B cell (primary cell): ENCODE data around the gene CENPVL1. TPM values are rescaled to one million over a fixed set of nuclear protein-coding genes. Genes with fewer than 3 reads are reported as not detected.

Experiments used
- ATAC-seq: fragments of 200-7000 bp; cut with Tn5 transposase; one replicate; pipeline ENCODE4 v1.10.0; 2021; ENCODE audit warnings: low read depth, mild to moderate bottlenecking, moderate number of reproducible peaks, moderate library complexity
- CTCF ChIA-PET: fragments of 350-600 bp; sonication (Branson Sonifier 250); formaldehyde crosslinking; loops from one replicate; lab custom pipeline; 2021; ENCODE audit warnings: antibody characterized with exemption, inconsistent platforms; lab: Charles Lee
- POLR2A ChIA-PET: fragments of 350-600 bp; sonication (Branson Sonifier 250); formaldehyde crosslinking; loops from one replicate; lab custom pipeline; 2021; ENCODE audit warnings: antibody characterized with exemption; lab: Charles Lee
- DNase-seq: peaks from one replicate; pipeline ENCODE4 v3.0.0; 2013
- H2AFZ ChIP-seq: 2 replicates; pipeline ENCODE4 v1.6.1; 2012; ENCODE audit warnings: mild to moderate bottlenecking, low read depth, low read length; ENCODE audit not compliant: insufficient read depth, poor library complexity, severe bottlenecking
- H3K27ac ChIP-seq, 2 donors: 1 replicate in 1 of 2; 2 replicates in 1 of 2; pipeline ENCODE4 v1.5.1; 2012 to 2013; ENCODE audit warnings: low read length in 2 of 2, mild to moderate bottlenecking in 2 of 2, moderate library complexity in 1 of 2
- H3K27me3 ChIP-seq, 4 experiments: fragments of 200-600 bp in 1 of 4; sonication (generic) in 1 of 4; replicated peaks in 1 of 4; 1 replicate in 2 of 4; 2 replicates in 2 of 4; pipeline versions ENCODE4 v1.6.1 to v1.7.0; 2013 to 2016; ENCODE audit warnings: low read length in 3 of 4, mild to moderate bottlenecking in 2 of 4, mixed read lengths in 1 of 4, moderate library complexity in 1 of 4; ENCODE audit not compliant: insufficient read depth in 4 of 4, control insufficient read depth in 3 of 4; ENCODE audit errors: control extremely low read depth in 1 of 4
- H3K36me3 ChIP-seq, 2 experiments: replicated peaks in 1 of 2; 1 replicate in 1 of 2; 2 replicates in 1 of 2; pipeline versions ENCODE4 v1.6.1 to v1.7.1; 2013; ENCODE audit warnings: low read length in 1 of 2; ENCODE audit not compliant: insufficient read depth in 2 of 2, control insufficient read depth in 1 of 2; ENCODE audit errors: control extremely low read depth in 1 of 2, extremely low read depth in 1 of 2
- H3K4me1 ChIP-seq, 2 donors: fragments of 200-600 bp in 1 of 2; sonication (generic) in 1 of 2; 1 replicate in 1 of 2; 2 replicates in 1 of 2; pipeline versions ENCODE4 v1.5.1 to v1.6.1; 2013 to 2017; ENCODE audit warnings: low read length in 2 of 2; ENCODE audit not compliant: control insufficient read depth in 2 of 2, insufficient read depth in 2 of 2
- H3K4me2 ChIP-seq: replicated peaks from 2 replicates; pipeline ENCODE3; 2012; ENCODE audit warnings: mild to moderate bottlenecking, low read depth, low read length; ENCODE audit not compliant: poor library complexity, severe bottlenecking
- H3K4me3 ChIP-seq, 5 experiments: fragments of 200-600 bp in 1 of 5; sonication (generic) in 1 of 5; 1 replicate in 3 of 5; 2 replicates in 2 of 5; pipeline versions ENCODE4 v1.5.1 to v1.7.0; 2011 to 2016; ENCODE audit warnings: low read length in 4 of 5, mild to moderate bottlenecking in 4 of 5, low read depth in 2 of 5, control low read depth in 1 of 5, moderate library complexity in 1 of 5; ENCODE audit not compliant: insufficient read depth in 1 of 5; ENCODE audit errors: control extremely low read depth in 1 of 5, extremely low read depth in 1 of 5
- H3K79me2 ChIP-seq: fragments of 200-600 bp; sonication (generic); one replicate; pipeline ENCODE4 v1.6.0; 2016; ENCODE audit warnings: low read length; ENCODE audit not compliant: control insufficient read depth, insufficient read depth
- H3K9ac ChIP-seq: fragments of 200-600 bp; sonication (generic); 2 replicates; pipeline ENCODE4 v1.6.1; 2017; ENCODE audit warnings: mild to moderate bottlenecking, low read length, moderate library complexity
- H3K9me3 ChIP-seq, 3 donors: one replicate each; pipeline versions ENCODE4 v1.6.1 to v1.7.1; 2013; ENCODE audit warnings: low read length in 2 of 3; ENCODE audit not compliant: control insufficient read depth in 2 of 3, insufficient read depth in 1 of 3; ENCODE audit errors: control extremely low read depth in 1 of 3
- H4K20me1 ChIP-seq: 2 replicates; pipeline ENCODE4 v1.6.0; 2012; ENCODE audit warnings: mild to moderate bottlenecking, low read length; ENCODE audit not compliant: insufficient read depth, control insufficient read depth, poor library complexity, severe bottlenecking
- H3K27ac Mint-ChIP-seq: one replicate; pipeline ENCODE4 v1.8.0; 2021; ENCODE audit warnings: mixed read lengths
- H3K27me3 Mint-ChIP-seq: one replicate; pipeline ENCODE4 v1.8.0; 2021; ENCODE audit warnings: mixed read lengths
- H3K4me1 Mint-ChIP-seq: one replicate; pipeline ENCODE4 v1.8.0; 2021; ENCODE audit warnings: mixed read lengths
- H3K4me3 Mint-ChIP-seq: one replicate; pipeline ENCODE4 v1.8.0; 2021; ENCODE audit warnings: mixed read lengths
- H3K9me3 Mint-ChIP-seq: one replicate; pipeline ENCODE4 v1.8.0; 2022; ENCODE audit warnings: mixed read lengths; ENCODE audit not compliant: insufficient read depth
- CTCF ChIP-seq: fragments of 200-600 bp; IDR thresholded peaks from one replicate; pipeline ENCODE4 v1.8.0; 2022; ENCODE audit warnings: antibody characterized with exemption, mild to moderate bottlenecking
- EZH2 ChIP-seq: IDR thresholded peaks from 2 replicates; pipeline ENCODE4 v1.6.1; 2012; ENCODE audit warnings: borderline replicate concordance, low read depth, mild to moderate bottlenecking, moderate library complexity, low read length; ENCODE audit not compliant: insufficient read depth, poor library complexity, severe bottlenecking
- WGBS: methylation state at CpG from one replicate; pipeline ENCODE4 v1.1.5; 2013; ENCODE audit warnings: missing lambda C conversion rate; ENCODE audit not compliant: insufficient coverage; 5-methylcytosine and 5-hydroxymethylcytosine counted together
- intact Hi-C: fragments of 100-400 bp; cut with micrococcal nuclease; formaldehyde crosslinking; loops from one replicate; pipeline ENCODE4 v1.10.0; 2022
- polyA plus RNA-seq: library from polyadenylated mRNA; depleted of rRNA; stranded (reverse); fragments of >200 nt; gene quantifications from 2 replicates; pipeline ENCODE4 v1.2.3, GENCODE V29; 2012
- total RNA-seq, 2 donors: library from RNA; stranded (reverse); fragments of 120-200 nt in 1 of 2; gene quantifications; 1 replicate in 1 of 2; 2 replicates in 1 of 2; pipeline versions ENCODE4 v1.2.3 to v1.2.4, GENCODE V29; 2013 to 2022

Gene CENPVL1
- total and polyA plus RNA-seq, 2 donors (not counting 1 experiment from before 2014, with no cell fraction given) = not detected

GRCh38 chrX:51760657-51761056, 50.3 kb downstream of the CENPVL1 start:
- Mint-ChIP-seq H3K4me3 (no peak overlapping the region), H3K27ac (no peak overlapping the region), H3K27me3 (no peaks in the 10 kb centered on the region), H3K9me3 (no peaks in the 10 kb centered on the region), H3K4me1 (no peaks in the 10 kb centered on the region)
- Histone ChIP-seq H3K9me3 (no peaks in the 10 kb centered on the region), H3K27ac (no peak overlapping the region), H3K4me3 (no peak overlapping the region), H3K9ac (no peak overlapping the region), H2AFZ (no peak overlapping the region), H3K36me3 (no peaks in the 10 kb centered on the region), H3K4me1 (no peaks in the 10 kb centered on the region), H4K20me1 (no peaks in the 10 kb centered on the region), H3K79me2 (no peaks in the 10 kb centered on the region), H3K4me2 (no peak overlapping the region), H3K27me3 (no peaks in the 10 kb centered on the region)
- ATAC-seq (no peak), DNase-seq (no peak)
- CTCF ChIA-PET = no interaction called here
- TF ChIP-seq CTCF = no peak
- TF ChIP-seq EZH2 = no peak
- POLR2A ChIA-PET = no interaction called here
- 100% methylated on average over 2 of the region's 4 CpGs for WGBS
- intact Hi-C loops = no loop called here

Other genes starting within 250 kb of the CENPVL1 start
- 0.24 TPM in 1 of 2 replicates, not detected in the other for gene NUDT11, start 213.9 kb upstream of the CENPVL1 start, total RNA-seq
- 0.10 and 0.27 TPM in 2 replicates for gene NUDT11, start 213.9 kb upstream of the CENPVL1 start, polyA plus RNA-seq
- gene CENPVL3, start 91.6 kb upstream of the CENPVL1 start, total RNA-seq = not detected in 2 replicates
- not detected in 2 replicates for gene CENPVL3, start 91.6 kb upstream of the CENPVL1 start, polyA plus RNA-seq
- gene CENPVL2, start 27.7 kb upstream of the CENPVL1 start, total RNA-seq = not detected in 2 replicates
- 0.07 TPM in 1 of 2 replicates, not detected in the other for gene CENPVL2, start 27.7 kb upstream of the CENPVL1 start, polyA plus RNA-seq
- gene GSPT2, start 32.9 kb downstream of the CENPVL1 start, total RNA-seq = 13.5 and 14.5 TPM in 2 replicates
- 1.6 and 3.0 TPM in 2 replicates for gene GSPT2, start 32.9 kb downstream of the CENPVL1 start, polyA plus RNA-seq
- 28.3 and 31.5 TPM in 2 replicates for gene MAGED1, start 183.1 kb downstream of the CENPVL1 start, total RNA-seq
- gene MAGED1, start 183.1 kb downstream of the CENPVL1 start, polyA plus RNA-seq = 29.1 and 29.6 TPM in 2 replicates